Natural killer cell (primary cell): ENCODE data around the gene SPEF1. TPM values are rescaled to one million over a fixed set of nuclear protein-coding genes. Genes with fewer than 3 reads are reported as not detected.

Experiments used
- ATAC-seq, 3 donors: fragments of 150-1000 bp in 2 of 3; fragments of 200-7000 bp in 1 of 3; cut with Tn5 transposase; 1 replicate in 1 of 3; 2 replicates in 2 of 3; pipeline ENCODE4 v1.10.0; 2021; ENCODE audit warnings: mild to moderate bottlenecking in 2 of 3, moderate library complexity in 2 of 3
- DNase-seq, 2 donors: peaks; one replicate each; pipeline versions ENCODE4 v3.0.0 to v3.0.0-alpha.2; 2013 to 2021; ENCODE audit warnings: mixed read lengths in 1 of 2
- H3K27ac ChIP-seq: one replicate; pipeline ENCODE4 v1.5.1; 2013; ENCODE audit warnings: mild to moderate bottlenecking, low read length
- H3K27me3 ChIP-seq: one replicate; pipeline ENCODE4 v1.6.1; 2013; ENCODE audit warnings: low read length; ENCODE audit not compliant: control insufficient read depth, insufficient read depth
- H3K36me3 ChIP-seq: one replicate; pipeline ENCODE4 v1.6.1; 2013; ENCODE audit warnings: low read length; ENCODE audit not compliant: control insufficient read depth, insufficient read depth
- H3K4me1 ChIP-seq: one replicate; pipeline ENCODE4 v1.6.1; 2013; ENCODE audit warnings: low read length; ENCODE audit not compliant: control insufficient read depth, insufficient read depth
- H3K4me3 ChIP-seq: one replicate; pipeline ENCODE4 v1.5.1; 2013; ENCODE audit warnings: low read length
- H3K9me3 ChIP-seq: one replicate; pipeline ENCODE4 v1.6.1; 2013; ENCODE audit warnings: low read length; ENCODE audit not compliant: control insufficient read depth, insufficient read depth
- H3K27ac Mint-ChIP-seq, 2 donors: one replicate each; pipeline ENCODE4 v1.8.0; 2022; ENCODE audit warnings: mild to moderate bottlenecking in 2 of 2, mixed read lengths in 2 of 2, moderate library complexity in 1 of 2
- H3K27me3 Mint-ChIP-seq, 2 donors: one replicate each; pipeline ENCODE4 v1.8.0; 2022; ENCODE audit warnings: low read depth in 2 of 2, mixed read lengths in 2 of 2
- H3K36me3 Mint-ChIP-seq: one replicate; pipeline ENCODE4 v1.8.0; 2022; ENCODE audit warnings: mixed read lengths
- H3K4me1 Mint-ChIP-seq, 2 donors: one replicate each; pipeline ENCODE4 v1.8.0; 2022; ENCODE audit warnings: mixed read lengths in 2 of 2
- H3K4me3 Mint-ChIP-seq: one replicate; pipeline ENCODE4 v1.8.0; 2022; ENCODE audit warnings: mild to moderate bottlenecking, moderate library complexity, mixed read lengths
- H3K9me3 Mint-ChIP-seq, 2 donors: one replicate each; pipeline ENCODE4 v1.8.0; 2022; ENCODE audit warnings: mixed read lengths in 2 of 2
- WGBS: methylation state at CpG from one replicate; pipeline ENCODE4 v1.1.7; 2013; ENCODE audit warnings: missing lambda C conversion rate; ENCODE audit not compliant: insufficient coverage; 5-methylcytosine and 5-hydroxymethylcytosine counted together
- intact Hi-C: fragments of 100-400 bp; cut with micrococcal nuclease; formaldehyde crosslinking; loops from one replicate; pipeline ENCODE4 v1.14.2; 2022
- total RNA-seq, 4 donors: library from RNA; stranded (reverse); fragments of 120-200 nt in 1 of 4; gene quantifications; one replicate each; pipeline versions ENCODE4 v1.2.3 to v1.2.4, GENCODE V29; 2013 to 2022
- TF ChIP-seq, protein P1 (sequence below): fragments of 200-600 bp; IDR thresholded peaks from one replicate; pipeline ENCODE4 v1.8.0; 2022; ENCODE audit warnings: antibody characterized with exemption

The SPEF1 gene
- total RNA-seq, 3 donors from 2014 or later (not counting 1 experiment from before 2014, with no cell fraction given), result 0.23 TPM; not detected in 2

DNA sequence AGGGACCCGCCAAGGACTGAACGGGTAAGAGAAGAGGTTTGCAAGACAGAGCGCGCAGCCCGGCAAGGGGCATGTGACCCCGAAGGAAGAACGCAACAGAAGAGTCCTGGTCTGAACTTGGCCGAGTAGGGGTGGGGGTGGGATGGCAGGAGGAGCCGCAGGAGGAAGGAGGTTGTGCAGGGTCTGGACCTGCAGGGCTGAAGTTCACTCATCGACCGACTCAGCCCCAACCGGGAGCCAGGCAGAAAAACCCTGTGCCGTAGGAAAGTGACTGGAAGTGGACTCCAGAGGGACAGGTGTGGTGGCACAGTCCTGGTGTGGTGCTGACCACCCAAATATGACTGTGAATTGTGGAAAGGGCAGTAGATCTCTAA is 28.9 kb downstream of the SPEF1 start:
- Mint-ChIP-seq H3K27me3 (no peaks in the 10 kb centered on the region), H3K4me1 (peaks cover 0 to 4% of the 10 kb centered on the region in 2 donors), H3K36me3 (no peaks in the 10 kb centered on the region), H3K9me3 (no peaks in the 10 kb centered on the region), H3K27ac (no peak overlapping the region), H3K4me3 (peak overlapping the region; percentile 35)
- TF ChIP-seq, protein P1, sequence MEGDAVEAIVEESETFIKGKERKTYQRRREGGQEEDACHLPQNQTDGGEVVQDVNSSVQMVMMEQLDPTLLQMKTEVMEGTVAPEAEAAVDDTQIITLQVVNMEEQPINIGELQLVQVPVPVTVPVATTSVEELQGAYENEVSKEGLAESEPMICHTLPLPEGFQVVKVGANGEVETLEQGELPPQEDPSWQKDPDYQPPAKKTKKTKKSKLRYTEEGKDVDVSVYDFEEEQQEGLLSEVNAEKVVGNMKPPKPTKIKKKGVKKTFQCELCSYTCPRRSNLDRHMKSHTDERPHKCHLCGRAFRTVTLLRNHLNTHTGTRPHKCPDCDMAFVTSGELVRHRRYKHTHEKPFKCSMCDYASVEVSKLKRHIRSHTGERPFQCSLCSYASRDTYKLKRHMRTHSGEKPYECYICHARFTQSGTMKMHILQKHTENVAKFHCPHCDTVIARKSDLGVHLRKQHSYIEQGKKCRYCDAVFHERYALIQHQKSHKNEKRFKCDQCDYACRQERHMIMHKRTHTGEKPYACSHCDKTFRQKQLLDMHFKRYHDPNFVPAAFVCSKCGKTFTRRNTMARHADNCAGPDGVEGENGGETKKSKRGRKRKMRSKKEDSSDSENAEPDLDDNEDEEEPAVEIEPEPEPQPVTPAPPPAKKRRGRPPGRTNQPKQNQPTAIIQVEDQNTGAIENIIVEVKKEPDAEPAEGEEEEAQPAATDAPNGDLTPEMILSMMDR, result no peak
- intact Hi-C loops, result no loop called here
- H3K27ac ChIP-seq, result no peak overlapping the region
- no peak overlapping the region for H3K4me3 ChIP-seq
- no peaks in the 10 kb centered on the region for H3K4me1 ChIP-seq
- H3K9me3 ChIP-seq, result no peaks in the 10 kb centered on the region
- no peaks in the 10 kb centered on the region for H3K36me3 ChIP-seq
- 71% methylated on average over 13 of the region's 13 CpGs for WGBS
- H3K27me3 ChIP-seq, result no peaks in the 10 kb centered on the region
- no peak for ATAC-seq
- no peak for DNase-seq

DNA sequence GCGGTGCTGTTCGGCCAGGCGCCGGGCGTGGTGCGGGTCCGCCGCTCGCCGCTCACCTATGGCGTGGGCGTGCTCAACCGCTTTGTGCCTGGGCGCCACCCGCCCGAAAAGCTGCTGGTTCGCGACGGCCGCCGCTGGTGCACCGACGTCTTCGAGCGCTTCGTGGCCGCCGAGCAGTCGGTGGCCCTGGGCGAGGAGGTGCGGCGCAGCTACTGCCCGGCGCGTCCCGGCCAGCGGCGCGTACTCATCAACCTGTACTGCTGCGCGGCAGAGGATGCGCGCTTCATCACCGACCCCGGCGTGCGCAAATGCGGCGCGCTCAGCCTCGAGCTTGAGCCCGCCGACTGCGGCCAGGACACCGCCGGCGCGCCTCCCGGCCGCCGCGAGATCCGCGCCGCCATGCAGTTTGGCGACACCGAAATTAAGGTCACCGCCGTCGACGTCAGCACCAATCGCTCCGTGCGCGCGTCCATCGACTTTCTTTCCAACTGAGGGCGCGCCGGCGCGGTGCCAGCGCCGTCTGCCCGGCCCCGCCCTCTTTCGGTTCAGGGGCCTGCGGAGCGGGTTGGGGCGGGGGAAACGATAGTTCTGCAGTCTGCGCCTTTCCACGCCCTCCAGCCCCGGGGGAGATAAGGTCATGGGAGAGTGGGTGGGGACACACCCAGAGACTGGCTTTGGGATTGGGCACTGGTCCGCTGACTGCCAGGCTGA is 29.4 kb downstream of the SPEF1 start:
- no peak overlapping the region for H3K27ac Mint-ChIP-seq

DNA sequence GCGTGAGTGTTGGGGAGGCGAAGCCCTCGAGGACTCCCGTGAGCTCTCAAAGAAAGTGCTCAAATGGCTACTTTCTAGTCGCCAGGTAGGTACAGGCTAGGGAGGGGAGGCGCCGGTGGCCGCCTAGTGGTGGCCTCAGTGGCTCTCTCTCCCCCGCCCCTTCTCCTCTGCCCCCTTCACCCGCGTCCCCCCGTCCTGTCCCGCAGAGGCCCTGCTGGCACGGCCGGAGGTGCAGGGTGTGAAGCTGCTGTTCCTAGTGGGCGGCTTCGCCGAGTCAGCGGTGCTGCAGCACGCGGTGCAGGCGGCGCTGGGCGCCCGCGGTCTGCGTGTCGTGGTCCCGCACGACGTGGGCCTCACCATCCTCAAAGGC is 30.0 kb downstream of the SPEF1 start:
- Histone ChIP-seq H3K36me3 (no peaks in the 10 kb centered on the region), H3K4me3 (no peak overlapping the region), H3K27me3 (no peaks in the 10 kb centered on the region), H3K4me1 (no peaks in the 10 kb centered on the region), H3K9me3 (no peaks in the 10 kb centered on the region), H3K27ac (no peak overlapping the region)
- intact Hi-C loops, result no loop called here
- WGBS, result 89% methylated on average over 31 of the region's 31 CpGs
- Mint-ChIP-seq H3K27me3 (no peaks in the 10 kb centered on the region), H3K4me3 (no peak overlapping the region), H3K36me3 (no peaks in the 10 kb centered on the region), H3K9me3 (no peaks in the 10 kb centered on the region), H3K27ac (no peak overlapping the region), H3K4me1 (peaks cover 0 to 4% of the 10 kb centered on the region in 2 donors)
- TF ChIP-seq, protein P1, result no peak
- ATAC-seq (no peak), DNase-seq (no peak)

More for the DNA sequence above, 29.4 kb downstream of the SPEF1 start:
- WGBS, result 63% methylated on average over 95 of the region's 95 CpGs
- H3K4me3 ChIP-seq, result no peak overlapping the region
- TF ChIP-seq, protein P1, result no peak
- H3K27ac ChIP-seq, result no peak overlapping the region
- ATAC-seq (peak in 2 of 3 donors; percentile 30 to 44), DNase-seq (peak in 1 of 2 donors; percentile 60)
- no peaks in the 10 kb centered on the region for H3K36me3 ChIP-seq
- peak overlapping the region; percentile 29 for H3K4me3 Mint-ChIP-seq
- H3K4me1 Mint-ChIP-seq, result peaks cover 0 to 4% of the 10 kb centered on the region in 2 donors
- no peaks in the 10 kb centered on the region for H3K9me3 ChIP-seq
- intact Hi-C loops, result no loop called here
- H3K27me3 ChIP-seq, result no peaks in the 10 kb centered on the region
- no peaks in the 10 kb centered on the region for H3K27me3 Mint-ChIP-seq
- H3K36me3 Mint-ChIP-seq, result no peaks in the 10 kb centered on the region
- no peaks in the 10 kb centered on the region for H3K9me3 Mint-ChIP-seq
- H3K4me1 ChIP-seq, result no peaks in the 10 kb centered on the region
